Stimulated activated CD8-positive, alpha-beta memory T cell treated with anti-CD3 and anti-CD28 coated beads, Interleukin-12 subunit alpha, Interleukin-12 subunit beta, amount 100 ng/mL, for 1 hour (primary cell): ENCODE results near the gene GUCY2D.
"Not testable (repeated sequence)": the region's sequence is repeated elsewhere in the genome, so short reads cannot be mapped to it uniquely, and the experiment has no call there.

Experiments used
- DNase-seq: peaks from one replicate; pipeline ENCODE4 v3.0.0-alpha.2; 2020; ENCODE audit warnings: low read depth

Gene GUCY2D

DNA sequence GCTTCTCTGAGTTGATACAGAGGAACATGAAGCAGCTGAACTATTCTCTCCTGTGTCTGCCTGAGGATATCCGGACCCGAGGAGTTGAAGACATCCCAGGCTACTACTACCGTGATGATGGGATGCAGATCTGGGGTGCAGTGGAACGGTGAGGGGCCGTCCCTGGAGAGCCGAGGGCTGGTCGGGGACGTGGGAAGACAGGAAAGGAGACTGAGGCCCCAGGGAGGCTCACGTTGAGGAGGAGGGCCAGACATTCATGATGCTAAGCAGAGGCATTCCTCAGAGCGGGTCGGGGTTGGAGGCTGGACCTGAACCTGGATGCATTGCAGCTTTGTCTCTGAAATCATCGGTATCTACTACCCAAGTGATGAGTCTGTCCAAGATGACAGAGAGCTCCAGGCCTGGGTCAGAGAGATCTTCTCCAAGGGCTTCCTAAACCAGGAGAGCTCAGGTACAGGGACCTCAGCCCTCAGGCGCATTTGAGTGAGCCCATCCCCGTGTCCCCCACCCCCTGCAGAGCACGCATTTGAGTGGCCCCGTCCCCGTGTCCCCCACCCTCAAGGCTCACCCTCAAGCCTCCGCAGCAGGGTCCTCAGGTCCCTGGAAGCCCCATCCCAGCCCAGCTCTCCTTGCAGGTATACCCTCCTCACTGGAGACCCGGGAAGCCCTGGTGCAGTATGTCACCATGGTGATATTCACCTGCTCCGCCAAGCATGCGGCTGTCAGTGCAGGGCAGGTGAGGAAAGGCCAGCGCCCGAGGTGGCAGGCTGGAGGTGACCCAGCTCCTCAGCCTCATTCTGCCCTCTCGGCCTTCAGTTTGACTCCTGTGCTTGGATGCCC is 44.7 kb downstream of the GUCY2D start:
- DNase-seq = no peak

DNA sequence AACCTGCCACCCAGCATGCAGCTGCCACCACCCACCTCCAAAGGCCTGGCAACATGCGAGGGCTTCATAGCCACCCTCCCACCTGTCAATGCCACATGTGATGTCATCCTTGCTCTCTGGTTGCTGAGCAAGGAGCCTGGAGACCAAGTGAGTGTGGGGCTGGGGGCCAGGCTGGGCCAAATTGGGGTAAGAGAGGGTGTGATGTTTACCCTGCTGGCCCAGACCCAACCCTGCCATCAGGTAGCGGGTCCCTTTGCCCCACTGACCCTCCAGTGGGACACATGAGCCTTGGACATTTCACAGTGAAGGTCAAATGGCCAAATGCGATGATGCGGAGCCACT is 45.3 kb downstream of the GUCY2D start:
- no peak for DNase-seq

DNA sequence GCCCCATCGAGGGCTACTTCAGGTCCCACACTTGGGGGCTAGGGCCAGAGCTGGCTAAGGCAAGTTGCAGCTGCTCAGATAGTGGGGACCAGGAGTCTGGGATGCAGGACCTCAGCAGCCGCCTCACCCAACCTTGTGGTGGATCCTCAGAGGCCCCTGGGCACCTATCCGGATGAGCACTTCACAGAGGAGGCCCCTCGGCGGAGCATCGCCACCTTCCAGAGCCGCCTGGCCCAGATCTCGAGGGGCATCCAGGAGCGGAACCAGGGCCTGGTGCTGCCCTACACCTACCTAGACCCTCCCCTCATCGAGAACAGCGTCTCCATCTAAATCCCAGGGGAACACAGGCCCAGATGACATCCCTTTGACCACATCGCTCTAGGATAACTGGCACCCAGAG is 45.8 kb downstream of the GUCY2D start:
- no peak for DNase-seq

DNA sequence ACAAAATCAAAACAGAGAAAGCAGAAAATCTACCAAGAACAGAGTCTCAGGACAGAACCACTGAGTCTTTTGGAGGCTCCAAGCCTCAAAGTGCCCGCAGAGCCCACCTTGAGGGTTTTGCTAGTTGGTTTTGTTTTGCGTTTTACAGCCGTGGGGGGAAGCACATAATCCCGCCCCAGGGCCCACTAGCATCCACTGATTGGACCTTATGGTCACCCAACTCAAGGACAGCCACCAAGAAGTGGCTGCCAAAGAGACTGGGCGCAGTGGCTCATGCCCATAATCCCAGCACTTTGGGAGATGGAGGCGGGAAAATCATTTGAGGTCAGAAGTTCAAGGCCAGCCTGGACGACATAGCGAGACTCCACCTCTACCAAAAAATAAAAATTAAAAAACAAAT is 46.3 kb downstream of the GUCY2D start:
- DNase-seq = no peak

DNA sequence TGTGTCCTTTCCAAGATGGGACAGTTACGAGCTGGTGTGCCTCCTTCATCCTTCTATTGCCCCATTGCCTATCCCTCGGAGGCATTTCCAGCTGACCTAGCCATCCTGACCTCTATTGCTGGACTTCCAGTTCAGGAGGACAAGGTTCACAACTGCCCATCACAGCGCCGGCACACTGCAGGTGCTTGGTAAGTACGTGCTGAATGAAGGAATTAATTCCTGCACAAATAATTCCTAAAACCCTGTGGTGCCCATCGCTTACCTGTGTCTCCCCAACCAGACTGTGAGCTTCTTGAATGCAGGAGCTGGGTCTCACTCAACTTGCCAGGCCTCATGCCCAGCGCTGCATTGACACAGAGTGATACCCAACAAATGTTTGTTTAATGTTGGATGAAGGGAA is 49.4 kb downstream of the GUCY2D start:
- no peak for DNase-seq

DNA sequence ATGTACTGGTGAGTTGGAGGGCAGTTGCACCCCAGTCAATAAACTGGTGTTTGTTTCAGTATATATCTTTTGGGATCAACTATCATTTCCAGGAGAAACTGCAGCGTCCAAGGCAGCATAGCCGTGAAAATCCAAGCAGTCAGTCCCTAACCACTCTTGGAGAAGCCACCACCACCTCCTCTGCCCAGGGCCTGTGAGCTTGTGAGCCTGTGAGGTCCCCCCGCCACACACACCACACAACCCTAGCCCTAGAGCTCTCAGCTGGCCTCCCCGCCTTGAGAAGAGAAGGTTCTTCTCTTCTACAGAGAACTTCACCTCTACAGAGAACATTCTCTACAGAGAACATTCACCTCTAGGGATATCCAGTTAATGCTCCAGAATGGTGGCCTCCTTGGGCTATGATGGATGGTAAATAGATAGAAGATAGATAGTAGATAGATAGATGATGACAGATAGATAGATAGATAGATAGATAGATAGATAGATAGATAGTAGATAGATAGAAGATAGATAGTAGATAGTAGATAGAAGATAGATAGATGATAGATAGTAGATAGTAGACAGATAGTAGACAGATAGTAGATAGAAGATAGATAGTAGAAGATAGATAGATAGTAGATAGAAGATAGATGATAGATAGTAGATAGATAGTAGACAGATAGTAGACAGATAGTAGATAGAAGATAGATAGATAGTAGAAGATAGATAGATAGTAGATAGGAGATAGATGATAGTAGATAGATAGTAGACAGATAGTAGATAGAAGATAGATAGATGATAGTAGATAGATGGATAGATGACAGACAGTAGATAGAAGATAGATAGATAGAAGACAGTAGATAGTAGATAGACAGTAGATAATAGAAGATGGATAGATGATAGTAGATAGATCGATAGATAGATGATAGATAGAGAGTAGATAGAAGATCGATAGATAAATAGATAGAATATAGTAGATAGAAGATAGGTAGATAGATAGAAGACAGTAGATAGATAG is 50.1 kb downstream of the GUCY2D start:
- DNase-seq = no peak

DNA sequence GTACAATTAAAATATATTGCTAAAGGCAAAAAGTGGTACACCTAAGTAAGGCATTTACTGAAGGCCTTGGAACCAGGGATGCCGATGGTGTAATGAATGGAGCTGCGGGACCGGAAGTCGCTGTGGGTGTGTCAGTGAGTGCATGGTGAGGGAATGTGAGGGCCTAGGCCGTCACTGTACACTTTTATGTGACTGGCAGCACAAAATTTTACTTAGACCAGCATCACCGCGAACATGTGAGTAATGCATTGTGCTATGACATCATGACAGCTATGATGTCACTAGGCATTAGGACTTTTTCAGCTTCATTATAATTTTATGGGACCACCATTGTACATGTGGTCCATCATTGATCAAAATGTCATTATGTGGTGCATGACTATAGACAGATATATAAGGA is 51.2 kb downstream of the GUCY2D start:
- DNase-seq = no peak

DNA sequence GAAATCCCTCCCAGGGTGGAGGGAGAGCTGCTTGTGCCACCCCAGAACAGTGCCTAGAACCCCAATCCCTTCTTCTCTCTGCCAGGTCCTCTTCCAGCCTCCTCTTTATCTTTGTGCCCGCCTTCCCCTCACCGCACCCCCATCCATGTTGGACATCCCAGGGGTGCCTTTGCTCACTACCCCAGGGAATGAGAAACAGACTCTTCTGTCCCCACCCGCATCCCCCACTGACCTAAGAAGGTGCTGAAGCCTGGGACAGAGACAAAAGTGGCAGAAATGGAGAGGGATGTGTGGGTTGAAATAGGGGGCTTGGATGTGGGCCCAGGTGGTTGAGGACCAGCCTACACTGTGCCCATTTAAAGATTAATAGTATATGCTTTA is 53.4 kb downstream of the GUCY2D start:
- DNase-seq = no peak

DNA sequence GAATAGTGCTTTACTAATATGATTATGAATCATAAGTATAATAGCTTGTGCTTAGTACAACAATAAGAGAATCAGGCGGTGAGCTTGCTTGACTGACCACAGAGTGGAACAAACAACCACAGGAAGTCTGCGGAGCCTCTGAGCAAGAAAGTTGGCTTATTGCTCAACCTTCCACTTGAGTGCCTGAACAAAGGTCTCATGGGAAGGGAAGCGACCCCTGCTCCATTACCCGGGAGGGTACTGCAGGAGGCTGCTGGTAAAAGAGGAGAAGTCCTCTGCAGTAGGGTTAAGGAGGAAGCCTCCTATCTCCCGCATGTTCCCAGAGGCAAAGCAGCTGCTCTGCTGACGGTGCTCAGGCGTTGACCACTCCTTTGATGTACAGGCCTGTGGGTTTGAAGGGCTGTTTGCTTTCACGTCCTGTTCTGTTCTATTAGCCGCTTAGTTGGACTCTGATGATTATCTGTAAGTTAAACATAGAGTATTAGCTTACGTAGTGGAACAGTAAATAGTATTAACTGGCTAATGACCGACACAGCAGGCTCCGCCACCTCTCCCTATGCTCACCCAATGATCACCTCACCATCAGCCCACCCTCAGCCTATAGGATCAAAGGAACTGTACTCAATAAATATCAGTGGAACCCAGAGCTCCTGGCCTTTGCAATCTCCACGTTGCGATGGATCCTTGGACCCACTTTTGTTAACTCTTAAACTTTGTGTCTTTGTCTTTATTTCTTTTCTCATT is 54.0 kb downstream of the GUCY2D start:
- no peak for DNase-seq

DNA sequence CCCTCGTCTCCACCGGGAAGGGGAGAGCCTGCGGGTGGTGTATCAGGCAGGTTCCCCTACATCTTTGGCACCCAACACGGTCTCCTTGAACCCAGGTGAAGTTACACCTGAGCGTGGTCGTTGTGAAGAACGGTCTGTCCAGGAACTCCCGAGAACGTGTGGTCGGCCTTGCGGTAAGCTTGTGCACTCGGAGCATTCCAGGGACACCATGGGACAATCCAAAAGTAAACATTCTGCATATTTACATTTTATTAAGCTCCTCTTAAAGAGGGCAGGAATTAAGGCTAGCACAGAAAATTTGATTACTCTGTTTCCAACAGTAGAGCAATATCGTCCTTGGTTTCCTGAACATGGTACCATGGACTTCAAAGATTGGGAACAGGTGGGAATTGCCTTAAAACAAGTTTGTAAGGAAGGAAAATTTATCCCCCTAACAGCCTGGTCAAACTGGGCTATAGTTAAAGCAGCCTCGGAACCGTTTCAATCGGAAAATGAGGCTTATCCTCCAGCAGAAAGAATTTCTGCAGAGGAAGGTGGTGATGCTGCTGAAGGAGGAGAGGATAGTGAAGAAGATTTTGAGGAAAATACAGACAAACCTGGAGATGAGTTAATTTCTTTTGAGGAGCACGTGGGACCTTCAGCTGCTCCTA is 54.7 kb downstream of the GUCY2D start:
- DNase-seq = no peak

DNA sequence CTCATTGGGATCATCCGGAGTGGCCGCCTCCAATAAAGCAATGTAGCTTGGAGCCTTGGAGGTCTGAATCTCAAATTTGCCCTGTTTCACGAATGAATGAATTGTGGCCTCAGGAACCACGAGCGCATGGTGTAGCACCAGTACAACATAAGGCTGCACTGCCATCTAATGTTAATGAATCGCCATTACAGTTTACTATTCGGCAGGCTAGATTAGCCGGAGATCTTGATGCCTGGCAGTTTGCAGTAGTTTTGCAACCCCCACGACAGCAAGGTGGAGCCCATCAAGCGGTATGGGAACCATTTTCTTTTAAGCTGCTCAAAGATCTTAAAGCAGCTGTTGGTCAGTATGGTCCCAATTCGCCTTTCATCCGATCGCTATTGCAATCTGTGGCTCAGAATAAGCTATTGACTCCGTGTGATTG is 55.3 kb downstream of the GUCY2D start:
- no peak for DNase-seq

DNA sequence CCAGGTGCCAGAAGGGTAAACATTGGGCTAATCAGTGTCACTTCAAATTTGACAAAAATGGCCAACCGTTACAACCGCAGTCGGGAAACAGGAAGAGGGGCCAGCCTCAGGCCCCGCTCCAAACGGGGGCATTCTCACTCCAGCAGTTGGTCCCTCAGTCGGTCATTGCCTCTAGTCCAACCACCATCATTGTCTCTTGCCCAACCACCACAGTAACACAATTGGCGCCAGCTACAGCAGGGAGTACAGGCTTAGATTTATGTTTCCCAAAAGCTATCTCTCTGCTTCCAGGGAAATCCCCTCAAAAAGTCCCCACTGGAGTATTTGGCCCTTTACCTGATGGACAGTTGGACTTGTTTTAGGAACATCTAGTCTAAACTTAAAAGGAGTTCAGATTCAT is 56.7 kb downstream of the GUCY2D start:
- no peak for DNase-seq

DNA sequence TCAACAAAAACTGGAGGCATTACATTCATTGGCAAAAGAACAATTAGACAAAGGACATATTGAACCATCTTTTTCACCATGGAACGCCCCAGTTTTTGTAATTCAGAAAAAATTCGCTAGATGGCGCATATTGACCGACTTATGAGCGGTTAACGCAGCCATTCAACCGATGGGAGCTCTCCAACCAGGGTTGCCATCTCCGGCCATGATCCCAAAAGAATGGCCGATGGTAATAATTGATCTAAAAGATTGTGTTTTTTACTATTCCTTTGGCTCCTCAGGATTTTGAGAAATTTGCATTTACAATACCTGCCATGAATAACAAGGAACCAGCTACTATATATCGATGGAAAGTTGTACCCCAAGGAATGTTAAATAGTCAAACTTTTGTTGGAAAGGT is 57.9 kb downstream of the GUCY2D start:
- peak; percentile 39 for DNase-seq

DNA sequence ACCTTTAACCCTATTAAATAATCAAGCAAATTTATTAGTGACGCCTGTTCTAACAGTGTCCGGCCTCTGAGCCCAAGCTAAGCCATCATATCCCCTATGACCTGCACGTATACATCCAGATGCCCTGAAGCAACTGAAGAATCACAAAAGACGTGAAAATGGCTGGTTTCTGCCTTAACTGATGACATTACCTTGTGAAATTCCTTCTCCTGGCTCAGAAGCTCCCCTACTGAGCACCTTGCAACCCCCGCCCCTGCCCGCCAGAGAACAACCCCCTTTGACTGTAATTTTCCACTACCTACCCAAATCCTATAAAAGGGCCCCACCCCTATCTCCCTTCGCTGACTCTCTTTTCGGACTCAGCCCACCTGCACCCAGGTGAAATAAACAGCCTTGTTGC is 59.4 kb downstream of the GUCY2D start:
- DNase-seq = not testable (repeated sequence)

DNA sequence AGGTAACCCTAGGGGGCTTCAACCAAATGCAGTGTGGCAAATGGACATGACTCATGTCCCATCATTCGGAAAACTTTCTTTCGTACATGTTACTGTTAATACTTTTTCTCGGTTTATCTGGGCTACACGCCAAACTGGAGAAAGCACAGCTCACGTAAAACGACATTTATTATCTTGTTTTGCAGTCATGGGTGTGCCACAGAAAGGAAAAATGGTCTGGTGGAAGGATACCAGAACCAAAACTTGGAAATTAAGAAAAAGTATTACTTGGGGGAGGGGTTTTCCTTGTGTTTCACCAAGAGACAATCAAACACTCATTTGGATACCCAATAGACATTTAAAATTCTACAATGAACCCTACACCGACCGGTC is 60.0 kb downstream of the GUCY2D start:
- no peak for DNase-seq

DNA sequence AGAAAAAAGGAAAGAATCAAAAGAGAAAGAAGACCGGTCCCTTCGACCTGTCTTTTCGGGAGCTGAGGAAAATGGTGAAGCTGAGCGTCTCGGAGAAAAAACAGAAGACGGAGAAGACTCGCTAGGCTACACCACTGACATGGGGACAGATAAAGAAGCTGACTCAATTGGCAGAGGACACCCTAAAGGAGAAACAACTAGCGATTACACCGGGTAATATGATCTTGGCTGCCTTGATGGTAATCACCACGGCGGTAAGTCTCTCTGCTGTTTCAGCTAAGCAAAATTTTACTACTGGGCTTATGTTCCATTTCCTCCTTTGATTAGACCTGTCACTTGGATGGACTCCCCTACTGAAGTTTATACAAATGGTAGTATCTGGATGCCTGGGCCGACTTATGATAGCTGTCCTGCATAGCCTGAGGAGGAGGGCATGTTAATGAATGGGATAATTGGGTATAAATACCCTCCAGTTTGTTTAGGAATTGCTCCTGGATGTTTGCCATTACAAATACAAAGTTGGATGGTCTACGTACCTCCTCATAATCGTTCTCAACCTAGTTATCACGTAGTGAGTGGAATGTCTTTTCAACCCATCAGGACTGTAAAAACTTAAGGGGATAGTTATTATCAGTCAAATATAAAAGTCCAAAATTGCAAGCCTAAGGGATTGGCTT is 60.5 kb downstream of the GUCY2D start:
- DNase-seq = no peak

DNA sequence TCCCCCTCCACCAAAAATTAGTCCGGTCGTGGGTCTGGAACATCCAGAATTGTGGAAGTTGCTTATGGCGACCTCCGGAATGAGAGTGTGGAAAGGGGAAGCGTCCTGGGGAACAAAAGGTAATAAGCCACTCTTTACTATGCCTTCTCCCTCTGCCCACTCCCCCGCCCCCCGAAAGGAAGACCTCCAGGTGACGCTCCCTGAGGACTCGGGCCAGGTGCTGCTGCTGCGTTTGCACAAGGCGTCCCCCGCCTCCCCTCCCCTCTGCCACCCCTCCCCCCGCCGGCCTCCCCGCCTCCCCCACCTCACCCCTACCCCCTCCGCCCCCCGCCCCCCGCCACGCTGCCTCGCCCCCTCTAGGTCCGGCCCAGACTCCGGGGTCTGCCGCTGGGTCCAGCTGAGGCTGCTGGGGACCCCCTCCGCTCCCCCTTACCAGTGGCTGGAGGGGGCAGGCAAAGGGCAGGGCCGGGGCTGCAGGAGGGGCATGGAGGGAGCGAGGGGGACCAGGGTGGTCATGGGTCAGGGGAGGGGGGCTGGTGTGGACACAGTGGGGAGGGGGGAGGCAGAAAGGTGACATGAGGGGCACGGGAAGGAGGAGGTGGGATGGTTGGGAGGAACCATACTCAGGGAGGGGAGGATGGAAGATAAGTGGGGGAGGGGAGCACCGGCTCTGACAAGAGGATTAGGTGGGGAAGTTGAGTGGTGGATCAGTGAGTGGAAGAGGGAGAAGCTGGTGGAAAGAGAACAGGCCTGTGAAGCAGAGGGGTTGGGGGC is 61.5 kb downstream of the GUCY2D start:
- DNase-seq = no peak

DNA sequence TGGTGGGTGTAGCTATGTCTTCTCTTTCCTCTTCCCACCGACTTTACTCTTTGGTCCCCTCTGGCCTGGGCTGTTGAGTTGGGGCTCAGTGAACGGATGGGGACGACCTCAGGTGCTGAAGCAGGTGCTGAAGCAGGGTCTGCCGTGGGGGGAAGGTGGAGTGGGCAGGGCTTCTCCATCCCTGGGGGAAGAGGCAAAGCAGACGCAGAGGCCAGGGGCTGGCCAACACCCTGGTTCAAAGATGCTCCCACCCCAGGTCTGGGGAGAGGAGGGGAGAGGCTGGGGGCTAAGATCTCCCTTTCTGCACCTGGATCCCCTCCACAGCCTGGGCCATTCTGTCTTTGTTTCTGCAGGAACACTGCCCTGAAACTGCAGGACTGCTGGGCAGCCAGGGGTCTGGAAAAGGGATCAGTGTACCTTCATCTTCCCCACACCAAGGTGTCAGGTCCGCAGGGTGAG is 62.2 kb downstream of the GUCY2D start:
- no peak for DNase-seq

DNA sequence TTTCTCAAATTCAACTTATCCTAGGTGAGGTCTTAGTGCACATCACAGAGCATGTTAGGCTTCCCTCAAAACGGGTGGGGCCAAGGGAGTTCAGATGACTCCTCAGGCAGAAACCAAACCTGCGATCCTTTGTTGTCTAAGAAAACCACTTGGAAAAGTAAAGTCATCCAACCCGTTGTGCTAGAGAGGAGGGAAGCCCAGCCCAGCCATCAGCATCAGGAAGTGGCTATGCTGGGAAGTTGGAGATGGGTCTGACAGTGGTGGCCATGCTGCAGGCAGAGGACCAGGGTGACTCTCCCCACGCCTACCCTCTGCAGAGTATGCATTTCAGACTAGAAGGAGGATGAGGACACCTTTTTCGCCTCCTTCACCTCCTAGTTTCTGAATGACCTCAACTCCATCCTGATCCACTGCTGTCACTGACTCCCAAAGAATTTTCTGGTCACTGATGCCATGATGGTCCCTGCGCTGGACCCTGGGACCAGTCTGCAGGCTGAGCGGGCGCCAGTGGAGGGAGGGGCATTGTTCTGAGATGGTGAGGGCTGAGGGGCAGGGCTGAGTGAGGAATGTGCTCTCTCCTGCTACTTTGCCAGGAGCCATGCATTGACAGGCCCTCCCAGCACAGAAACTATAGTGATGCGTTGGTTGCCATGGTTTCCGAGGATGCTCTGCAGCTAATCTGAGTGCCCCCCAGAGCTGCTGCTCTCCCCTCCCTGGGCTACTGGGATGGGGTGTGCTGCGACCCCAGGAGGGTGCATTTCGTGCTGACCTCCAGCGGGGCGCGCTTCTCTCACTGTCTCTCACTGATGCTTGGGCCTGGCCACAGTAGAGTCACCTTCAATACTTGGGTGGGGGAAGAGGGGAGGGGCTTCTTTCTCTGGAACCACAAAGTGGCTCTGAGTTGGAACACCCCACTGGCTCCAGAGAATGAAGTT is 64.7 kb downstream of the GUCY2D start:
- DNase-seq = no peak
